T-helper 2 cell treated with Interferon-gamma antibody and Interleukin-4, amounts not matched to agents 100 ng/mL and 5 ng/mL, for 36 hours (primary cell): Measurements from ENCODE around the gene HERC3. TPM values are rescaled to one million over a fixed set of nuclear protein-coding genes. Genes with fewer than 3 reads are reported as not detected.

Experiments
- intact Hi-C: fragments of 100-400 bp; cut with micrococcal nuclease; formaldehyde crosslinking; loops from one replicate; pipeline ENCODE4 v1.15.1; 2023
- total RNA-seq: library from RNA; stranded (reverse); gene quantifications from 2 replicates; pipeline ENCODE4 v1.2.3, GENCODE V29; 2022

HERC3 gene
- total RNA-seq, 1 donor from 2014 or later = 32.7 TPM

DNA sequence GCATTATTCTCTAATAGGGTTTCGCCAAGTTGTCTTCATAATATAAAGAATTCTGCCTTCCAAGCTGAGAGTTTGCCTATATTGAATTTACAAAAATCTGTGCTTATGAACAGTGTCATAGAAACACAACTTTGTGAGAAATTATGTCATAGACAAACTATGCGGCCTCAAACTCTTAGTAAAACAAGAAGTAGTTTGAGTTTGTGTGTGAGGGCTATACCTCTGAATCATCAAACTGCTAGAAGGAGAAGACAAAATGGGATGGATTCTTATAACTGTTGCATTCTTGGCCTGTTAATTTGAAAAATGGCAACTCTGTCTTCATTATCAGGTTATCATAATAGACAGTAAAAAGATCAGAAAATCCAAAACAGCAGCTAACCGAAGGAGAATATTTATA, 151.4 kb downstream of the HERC3 start:
- intact Hi-C loops = no loop called here

DNA sequence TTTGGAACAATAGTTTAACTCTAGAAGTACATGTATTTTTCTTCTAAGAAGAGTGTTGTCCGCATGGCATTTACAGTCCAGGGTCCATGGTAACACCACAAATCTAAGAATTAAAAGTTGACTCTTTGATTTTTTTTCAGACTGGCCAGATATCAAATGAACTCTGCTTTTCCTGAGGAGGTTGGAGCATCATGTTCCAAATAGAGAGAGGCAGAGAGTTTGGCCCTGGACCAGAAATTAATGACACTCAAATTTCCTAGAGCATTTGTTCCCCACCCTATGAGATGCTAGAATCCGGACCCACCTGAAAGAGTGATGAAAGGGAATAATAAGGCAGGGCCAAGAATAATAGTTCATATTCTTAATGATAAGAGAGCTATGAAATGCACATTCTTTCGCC, 152.3 kb downstream of the HERC3 start:
- intact Hi-C loops = no loop called here

DNA sequence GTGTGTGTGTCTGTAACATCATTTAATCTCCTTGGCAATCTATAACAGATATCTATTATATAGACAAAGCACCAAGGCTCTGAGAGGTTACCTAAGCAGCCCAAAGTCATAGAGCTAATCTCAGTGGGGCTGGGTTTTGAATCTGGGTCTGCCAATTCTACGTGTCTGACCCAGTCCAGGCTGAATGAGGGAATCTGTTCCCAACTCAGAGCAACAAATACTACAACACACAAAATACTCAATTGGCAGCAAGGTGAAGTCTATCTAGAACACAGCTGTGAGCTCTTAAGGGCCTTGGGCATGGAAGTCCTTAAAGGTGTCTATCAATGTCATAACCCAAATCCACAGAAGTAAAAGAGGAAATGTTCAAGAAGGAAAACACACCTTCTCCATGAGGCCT, 152.9 kb downstream of the HERC3 start:
- intact Hi-C loops = no loop called here

DNA sequence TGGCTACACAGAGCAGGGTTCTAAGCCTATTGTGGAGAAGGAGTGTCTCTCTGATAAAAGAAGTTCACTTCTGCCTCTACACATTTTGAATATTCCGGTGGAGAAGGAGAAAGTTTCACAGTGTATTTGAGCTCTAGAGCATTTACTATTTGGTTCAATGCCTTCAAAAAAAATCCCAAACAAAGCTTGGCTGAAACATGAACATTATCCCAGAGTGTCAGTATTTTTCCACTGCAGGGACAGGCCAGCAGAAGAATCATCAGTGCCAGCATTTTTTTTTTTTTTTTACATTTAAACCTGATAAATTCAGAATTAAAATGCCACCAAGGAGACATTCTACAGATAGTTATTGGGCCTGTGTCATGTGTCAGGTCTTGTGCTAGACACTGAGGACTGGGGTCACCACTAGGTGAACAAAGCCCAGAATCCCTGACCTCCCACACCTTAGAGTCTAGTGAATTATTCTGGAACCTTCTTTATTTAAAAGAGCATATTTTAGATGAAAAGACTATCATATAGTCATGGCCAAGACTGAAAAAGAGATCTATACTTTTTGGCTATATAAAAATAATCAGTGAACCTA, 153.4 kb downstream of the HERC3 start:
- intact Hi-C loops = no loop called here

DNA sequence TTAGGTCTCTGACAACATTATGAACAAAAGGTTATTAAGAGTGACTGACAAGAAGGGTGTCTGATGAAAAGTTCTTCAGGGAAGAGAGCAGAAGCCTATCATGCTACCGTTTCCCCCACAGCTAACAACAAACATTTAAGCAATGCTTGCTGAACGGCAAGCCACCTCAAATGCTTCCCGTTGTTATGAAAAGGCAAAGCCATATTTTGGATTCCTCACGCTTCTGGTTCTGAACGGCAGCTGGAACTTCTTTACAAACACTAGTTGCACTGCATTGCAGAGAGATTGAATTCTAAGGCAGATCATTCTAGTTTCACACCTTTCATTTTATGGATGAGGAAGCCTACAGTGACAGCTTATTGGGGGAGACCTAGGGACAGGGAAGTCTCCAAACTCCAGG, 153.9 kb downstream of the HERC3 start:
- intact Hi-C loops = no loop called here

DNA sequence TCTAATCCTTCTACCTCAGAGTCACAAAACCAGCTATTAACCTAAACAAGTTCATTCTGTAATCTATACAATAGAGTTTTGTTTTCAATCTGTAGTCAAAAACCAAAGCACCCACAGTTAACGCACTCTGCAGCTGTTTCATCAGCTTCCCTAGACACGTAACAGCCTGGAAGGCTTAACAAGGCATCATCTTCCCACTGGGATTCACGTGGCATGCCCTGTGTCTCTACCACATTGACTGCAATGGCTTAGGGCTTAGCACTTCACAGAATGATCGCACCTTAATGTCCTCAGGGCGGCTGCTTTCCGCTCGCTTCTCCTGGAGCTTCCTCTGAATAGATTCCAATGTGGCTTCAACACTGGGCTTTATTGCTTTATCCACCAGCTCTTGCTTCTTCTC, 155.1 kb downstream of the HERC3 start:
- intact Hi-C loops = no loop called here

DNA sequence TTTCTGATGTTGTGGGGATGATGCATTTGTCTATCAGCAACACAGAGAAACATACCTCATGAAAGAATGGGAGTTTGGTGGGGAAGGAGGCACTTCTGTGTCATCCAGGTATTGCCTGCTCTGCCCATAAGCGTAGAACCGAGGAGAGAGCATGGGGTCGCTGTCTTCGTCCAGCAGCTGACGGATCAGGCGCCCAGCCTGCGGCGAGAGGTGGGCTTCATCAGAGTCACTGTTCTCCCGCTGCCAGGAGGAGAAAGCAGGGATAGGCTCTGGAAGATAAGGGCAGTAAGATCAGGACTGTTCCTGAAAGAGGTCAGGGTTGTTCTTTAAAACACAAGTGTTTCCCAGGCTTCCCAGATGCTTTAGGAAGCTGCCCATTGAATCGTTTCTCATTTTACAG, 158.1 kb downstream of the HERC3 start:
- intact Hi-C loops = no loop called here

DNA sequence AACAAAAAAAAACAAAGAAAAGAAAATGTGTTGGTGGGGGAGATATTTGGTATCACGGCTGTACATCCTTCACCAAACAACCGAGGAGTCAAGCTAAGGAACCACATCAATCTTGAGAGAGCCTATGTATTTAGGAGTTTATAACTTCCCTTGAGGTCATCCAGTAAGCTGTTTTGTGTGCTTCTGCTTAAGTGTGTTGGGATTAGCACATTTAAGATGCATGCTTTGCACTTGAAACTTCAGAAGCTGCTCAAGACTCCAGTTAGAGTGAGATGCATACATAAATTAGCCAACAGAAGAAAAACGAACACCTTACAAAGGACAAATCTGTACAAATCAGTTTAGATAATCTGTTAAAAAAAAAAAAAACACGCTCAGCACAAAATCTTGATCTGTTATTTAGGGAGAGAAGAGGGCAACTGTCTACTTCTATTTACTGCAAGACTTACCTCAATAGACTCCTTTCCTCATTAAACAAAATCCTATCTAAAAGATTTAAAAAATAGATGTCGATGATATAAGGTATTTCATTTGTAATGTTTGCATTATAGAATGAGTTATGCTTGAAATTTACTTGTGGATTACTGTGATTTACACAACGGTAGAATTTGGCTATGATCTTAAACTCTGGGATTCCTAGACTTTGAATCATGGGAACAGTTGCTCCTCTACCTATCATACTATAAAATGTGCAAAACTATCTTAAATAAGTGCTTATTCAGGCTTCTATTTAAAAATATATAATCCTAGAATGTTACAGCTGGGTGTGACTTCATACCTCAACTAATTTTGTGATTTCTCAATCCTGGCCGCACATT, 159.2 kb downstream of the HERC3 start:
- intact Hi-C loops = no loop called here

DNA sequence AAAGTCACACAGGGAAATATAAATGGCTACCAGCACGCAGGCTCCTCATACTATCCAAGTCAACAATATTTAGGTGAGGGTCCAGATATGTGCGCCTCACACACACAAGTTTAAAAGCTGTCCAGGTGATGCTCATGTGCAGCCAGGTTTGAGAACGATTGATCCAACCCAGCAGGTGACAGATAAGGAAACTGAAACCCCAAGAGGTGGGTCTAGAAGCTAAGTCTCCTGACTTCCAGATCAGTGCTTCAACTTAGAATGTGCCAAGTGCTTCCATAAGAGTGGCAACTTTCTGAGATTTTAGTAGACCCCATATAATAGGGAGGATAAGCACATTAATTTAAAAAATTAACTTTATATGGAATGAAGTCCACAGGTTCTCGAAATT, 159.8 kb downstream of the HERC3 start:
- intact Hi-C loops = no loop called here

DNA sequence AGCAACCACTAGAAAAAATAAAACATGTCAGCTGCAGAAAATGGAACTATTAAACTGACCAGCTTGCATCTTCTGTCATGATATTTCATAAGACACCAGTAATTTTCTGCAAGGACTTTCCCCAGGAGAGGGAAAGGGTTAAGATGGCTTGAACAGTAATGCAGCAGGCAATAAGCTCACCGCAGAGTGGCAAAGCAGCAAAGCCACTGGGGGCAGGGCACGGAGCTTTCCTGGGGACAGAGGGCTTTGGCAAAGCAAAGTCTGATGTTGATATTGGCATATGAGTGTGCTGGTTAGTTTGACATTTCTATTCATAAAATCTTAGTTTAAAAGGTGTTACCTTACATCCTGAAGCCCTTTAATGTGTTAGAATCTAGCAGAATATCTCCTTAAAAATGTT, 160.5 kb downstream of the HERC3 start:
- intact Hi-C loops = no loop called here

DNA sequence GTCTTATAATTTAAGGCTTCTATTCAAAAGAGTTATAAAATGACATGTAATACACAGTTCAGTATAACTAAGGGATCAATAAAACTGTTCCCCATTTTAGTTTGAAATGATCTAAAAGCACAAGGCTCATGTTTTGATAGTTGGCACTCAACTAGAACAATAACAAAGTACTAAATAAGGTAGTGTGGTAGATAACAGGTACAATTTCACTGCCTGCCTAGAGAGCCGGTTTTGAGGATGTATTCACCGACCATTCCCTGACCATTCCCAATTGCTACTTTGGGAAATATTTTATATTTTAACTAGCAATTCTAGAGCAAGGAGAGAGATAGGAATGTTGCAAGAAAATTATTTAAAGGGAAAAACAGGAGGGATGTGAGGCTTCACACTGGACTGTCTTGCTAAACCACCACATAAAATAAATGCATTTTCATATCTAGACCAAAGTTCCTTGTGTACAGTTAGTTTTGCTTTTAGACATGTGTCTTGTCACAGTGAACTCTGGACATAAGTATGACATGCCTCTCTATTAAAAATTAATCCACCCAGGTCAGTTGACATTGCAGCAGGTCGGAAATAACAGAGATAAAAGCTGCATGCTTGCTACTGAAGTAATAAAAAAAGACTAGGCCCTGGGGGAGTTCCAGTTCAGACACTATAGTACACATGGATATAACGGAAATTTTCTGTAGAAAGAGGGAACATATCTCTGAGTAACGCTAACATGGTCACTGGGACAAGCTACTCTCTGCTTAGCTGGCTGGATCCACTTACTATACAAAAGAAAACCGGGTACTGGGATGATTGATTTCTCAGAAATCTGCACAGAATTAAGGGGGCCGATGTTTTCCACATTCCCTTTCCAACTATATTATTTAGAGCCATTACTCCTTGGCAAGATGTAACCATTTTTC, 161.6 kb downstream of the HERC3 start:
- intact Hi-C loops = no loop called here

DNA sequence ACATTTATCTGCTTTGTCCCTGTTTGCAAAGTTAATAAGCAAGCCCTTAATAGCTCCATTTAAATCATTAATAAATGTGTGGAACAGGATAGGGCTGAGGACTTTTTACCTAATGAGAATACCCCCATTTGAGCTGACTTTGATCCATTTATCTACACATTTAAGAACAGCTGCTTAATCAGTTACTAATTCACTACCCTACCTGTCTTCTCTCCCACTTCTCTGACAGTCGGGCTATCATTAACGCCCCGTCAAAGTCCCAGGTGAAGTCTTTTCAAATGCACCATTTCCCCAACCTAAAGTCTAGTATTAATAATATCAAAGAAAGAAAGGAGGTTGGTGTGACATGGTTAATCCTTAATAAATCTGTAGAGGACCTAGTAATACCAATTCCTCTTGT, 162.5 kb downstream of the HERC3 start:
- intact Hi-C loops = no loop called here

DNA sequence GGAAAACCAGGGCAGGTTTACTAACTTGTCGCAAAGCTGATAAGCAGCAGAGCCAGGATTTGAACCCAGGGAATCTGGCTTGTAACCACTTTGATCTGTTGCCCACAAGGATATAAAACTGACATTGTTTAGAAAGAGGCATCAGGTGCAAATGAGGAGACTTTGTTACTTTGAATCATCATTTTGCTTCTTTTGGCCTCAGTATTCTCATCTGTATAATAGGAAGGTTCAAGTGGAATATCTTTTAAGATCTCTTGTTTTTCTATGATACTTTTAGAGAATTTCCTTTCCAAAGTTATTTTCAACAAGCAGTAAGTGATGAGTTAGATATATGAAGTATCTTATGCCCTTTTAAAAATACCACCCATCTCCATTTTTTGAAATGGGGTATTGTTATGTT, 163.2 kb downstream of the HERC3 start:
- intact Hi-C loops = no loop called here

DNA sequence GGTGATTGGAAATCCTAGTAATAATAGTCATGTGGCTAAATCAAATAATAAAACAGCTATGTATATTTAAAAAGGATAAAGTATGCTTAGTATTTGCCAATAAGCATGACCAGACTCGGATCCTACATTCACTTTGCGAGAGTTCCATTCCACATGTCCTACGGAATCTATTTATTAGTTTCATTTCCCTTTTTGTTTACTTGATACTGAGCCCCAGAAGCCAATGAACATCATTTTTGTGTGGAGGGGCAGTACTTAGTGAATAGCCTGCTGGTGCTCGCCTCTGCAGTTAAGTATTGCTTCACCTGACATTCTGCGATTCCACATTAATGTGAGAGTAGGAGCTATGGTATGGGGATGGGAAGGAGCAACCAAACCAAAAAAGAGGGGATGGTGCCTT, 163.9 kb downstream of the HERC3 start:
- intact Hi-C loops = no loop called here

DNA sequence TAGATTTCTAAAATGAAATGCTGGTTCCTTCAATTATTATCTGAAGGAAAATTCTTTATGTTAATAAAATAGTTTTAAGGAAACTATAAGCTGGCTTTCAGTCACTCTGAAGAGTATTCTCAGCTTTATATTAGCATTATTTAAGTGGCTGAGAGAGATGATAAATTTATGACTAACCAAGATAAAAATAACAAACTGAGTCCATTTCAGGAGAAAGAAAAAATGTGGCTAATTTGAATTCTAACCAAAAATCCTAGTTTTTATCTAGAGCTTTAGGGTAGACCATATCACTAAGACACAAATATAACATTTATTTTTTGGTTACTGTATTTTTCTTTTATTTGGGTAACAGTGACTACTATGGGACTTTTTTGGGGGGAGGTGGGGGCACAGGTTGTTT, 164.8 kb downstream of the HERC3 start:
- intact Hi-C loops = no loop called here

DNA sequence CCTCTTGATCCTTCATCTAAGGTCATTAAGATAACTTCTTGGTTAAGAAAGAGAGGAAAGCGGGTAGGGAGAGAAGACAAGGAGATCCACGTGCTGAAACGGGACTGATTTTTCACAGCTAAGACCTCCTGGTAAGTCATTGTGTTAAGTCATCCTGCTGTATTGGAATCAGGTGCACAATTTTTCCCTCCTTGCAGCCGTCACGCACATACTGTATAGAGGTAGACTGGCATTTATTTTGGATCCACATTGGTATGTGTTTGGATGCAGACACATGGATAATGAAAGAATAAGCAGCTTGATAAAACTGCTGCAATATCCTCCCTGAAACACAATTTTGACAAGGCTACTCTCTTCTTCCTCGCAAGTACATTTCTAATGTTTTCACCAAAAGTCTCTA, 165.5 kb downstream of the HERC3 start:
- intact Hi-C loops = no loop called here

Other genes starting within 250 kb of the HERC3 start
- 15.7 and 17.1 TPM in 2 replicates for gene HERC6, start 213.6 kb upstream of the HERC3 start, total RNA-seq
- gene HERC5, start 135.4 kb upstream of the HERC3 start, total RNA-seq = 17.3 and 19.2 TPM in 2 replicates
- gene PYURF, start 68.7 kb upstream of the HERC3 start, total RNA-seq = 46.2 and 47.2 TPM in 2 replicates
- 4.2 and 5.3 TPM in 2 replicates for gene NAP1L5, start 105.3 kb downstream of the HERC3 start, total RNA-seq